K562 (cell line): ENCODE measurements around the gene ST6GAL1. TPM values are rescaled to one million over a fixed set of nuclear protein-coding genes. Genes with fewer than 3 reads are reported as not detected.
A peak's percentile ranks its signal among the peaks of the same experiment; 100 is the strongest.

Experiments used
- BDP1 ChIP-seq: IDR thresholded peaks from 3 replicates; pipeline ENCODE4 v1.6.1; 2011; ENCODE audit not compliant: insufficient read length, insufficient read depth
- BRF1 ChIP-seq: IDR thresholded peaks from 3 replicates; pipeline ENCODE4 v1.6.1; 2011; ENCODE audit warnings: borderline replicate concordance, mild to moderate bottlenecking; ENCODE audit not compliant: insufficient read length; ENCODE audit errors: extremely low read depth
- CEBPG ChIP-seq, 3 experiments: fragments of 200-800 bp in 1 of 3; sonication (Bioruptor generic) in 1 of 3; sonication (generic) in 1 of 3; formaldehyde crosslinking in 1 of 3; IDR thresholded peaks in 2 of 3; conservative IDR thresholded peaks in 1 of 3; 2 replicates each; pipeline versions ENCODE4 v1.6.1 to v1.8.0; 2016 to 2022; ENCODE audit warnings: missing compliant biosample characterization in 2 of 3, missing genetic modification characterization in 2 of 3, mild to moderate bottlenecking in 1 of 3, missing genetic modification reagents in 1 of 3
- CLOCK ChIP-seq: fragments of 250-450 bp; sonication (Bioruptor Pico); IDR thresholded peaks from 2 replicates; pipeline ENCODE4 v1.4.0; 2020; ENCODE audit warnings: mild to moderate bottlenecking, moderate library complexity, borderline replicate concordance
- GMEB1 ChIP-seq: fragments of 250-450 bp; sonication (Bioruptor Pico); IDR thresholded peaks from 2 replicates; pipeline ENCODE4 v1.4.0; 2020; ENCODE audit warnings: mild to moderate bottlenecking
- LCOR ChIP-seq: sonication (generic); formaldehyde crosslinking; IDR thresholded peaks from 2 replicates; pipeline ENCODE4 v1.8.0; 2022; ENCODE audit warnings: mild to moderate bottlenecking, missing genetic modification reagents
- MLLT1 ChIP-seq, 2 experiments: fragments of 450-650 bp; IDR thresholded peaks; 2 replicates each; pipeline ENCODE4 v1.6.1; 2016
- NCOR1 ChIP-seq: fragments of 450-650 bp; IDR thresholded peaks from 2 replicates; pipeline ENCODE4 v1.6.1; 2016; ENCODE audit warnings: mild to moderate bottlenecking, moderate library complexity
- RFX1 ChIP-seq: fragments of 450-650 bp; IDR thresholded peaks from 2 replicates; pipeline ENCODE4 v1.6.1; 2016; ENCODE audit warnings: mild to moderate bottlenecking, moderate library complexity
- RFX7 ChIP-seq: fragments of 250-450 bp; sonication (Bioruptor Pico); IDR thresholded peaks from 2 replicates; pipeline ENCODE4 v1.5.1; 2021; ENCODE audit warnings: mild to moderate bottlenecking
- SP2 ChIP-seq: IDR thresholded peaks from 2 replicates; pipeline ENCODE4 v1.6.1; 2011; ENCODE audit warnings: mild to moderate bottlenecking, low read depth, low read length, moderate library complexity; ENCODE audit not compliant: poor library complexity, severe bottlenecking; ENCODE audit errors: extremely low read depth
- ZNF277 ChIP-seq: fragments of 250-450 bp; sonication (Bioruptor Pico); IDR thresholded peaks from 2 replicates; pipeline ENCODE4 v1.8.0; 2022; ENCODE audit warnings: inconsistent platforms, mild to moderate bottlenecking, moderate library complexity, borderline replicate concordance
- ZNF586 ChIP-seq: fragments of 450-650 bp; formaldehyde crosslinking; conservative IDR thresholded peaks from 2 replicates; pipeline ENCODE4 v1.4.0; 2020; ENCODE audit warnings: mild to moderate bottlenecking, moderate library complexity
- ZNF592 ChIP-seq: fragments of 450-650 bp; IDR thresholded peaks from 2 replicates; pipeline ENCODE4 v1.6.1; 2017; ENCODE audit warnings: antibody characterized with exemption, mild to moderate bottlenecking
- polyA plus RNA-seq, 8 experiments: library from polyadenylated mRNA; depleted of rRNA in 4 of 8; stranded (reverse) in 5 of 8; unstranded in 3 of 8; fragments of >200 nt; fragmentation: Nextera tagmentation in 2 of 8; fragmentation: Illumina TruSeq in 1 of 8; extraction: Ambion mirVana in 2 of 8; extraction: Trizol in 1 of 8; gene quantifications; 2 replicates each; pipeline versions ENCODE4 v1.2.1 to v1.2.3, GENCODE V29; 2011 to 2014; ENCODE audit warnings: inconsistent platforms in 1 of 8, missing spikeins in 1 of 8
- total RNA-seq, 7 experiments: library from RNA; depleted of rRNA in 6 of 7; stranded (reverse); fragments of >200 nt in 6 of 7; fragmentation: Illumina TruSeq in 2 of 7; extraction: Trizol in 2 of 7; gene quantifications; 2 replicates each; pipeline versions ENCODE4 v1.2.1 to v1.2.3, GENCODE V29; 2011 to 2021; ENCODE audit warnings: low replicate concordance in 1 of 7

Gene ST6GAL1
- total and polyA plus RNA-seq, 9 of the 15 experiments (the other 6 are each of a cell fraction or from before 2014, with no cell fraction given): 31.9 to 145 (median 71.0) TPM

- TF ChIP-seq GMEB1: no peak
- no peak for TF ChIP-seq SP2
- TF ChIP-seq CLOCK (CRISPR knock-in tag): no peak
- TF ChIP-seq LCOR (CRISPR knock-in tag): peak; percentile 86
- 0 out of 2 replicates have a peak, but pooled peaks have one; percentile 47 for TF ChIP-seq ZNF592
- TF ChIP-seq BDP1: no peak
- TF ChIP-seq MLLT1 (IDR thresholded peaks at IDR 0.05): no peak
- TF ChIP-seq CEBPG (CRISPR knock-in tag; IDR thresholded peaks at IDR 0.05): no peak; the same call in 1 of the 2 replicates
- no peak for TF ChIP-seq CEBPG (tag; conservative IDR thresholded peaks at IDR 0.05 in 1 of 2, IDR thresholded peaks at IDR 0.05 in 1 of 2)
- no peak for TF ChIP-seq RFX7 (CRISPR knock-in tag)
- peak; percentile 99 for TF ChIP-seq NCOR1
- no peak for TF ChIP-seq RFX1
- no peak for TF ChIP-seq ZNF277
- TF ChIP-seq ZNF586 (CRISPR knock-in tag): no peak
- no peak for TF ChIP-seq BRF1
These were observed 92.2 kb downstream of the ST6GAL1 start (continued) for GRCh38 chr3:187022403-187023029.
